Measurements from ENCODE around the gene KNOP1.

- TF ChIP-seq CSRNP3 (CRISPR knock-in tag; IDR thresholded peaks at IDR 0.05) (no peak), BACH2 (CRISPR knock-in tag; IDR thresholded peaks at IDR 0.05; ENCODE audit: borderline replicate concordance) (no peak), ZFP30 (CRISPR knock-in tag; IDR thresholded peaks at IDR 0.05) (no peak), PPARA (CRISPR knock-in tag; IDR thresholded peaks at IDR 0.05; ENCODE audit: borderline replicate concordance) (no peak), ZNF565 (CRISPR knock-in tag; conservative IDR thresholded peaks at IDR 0.05; ENCODE audit: low read depth) (no peak), ZNF8 (CRISPR knock-in tag; IDR thresholded peaks at IDR 0.05) (no peak), PATZ1 (CRISPR knock-in tag; IDR thresholded peaks at IDR 0.05; ENCODE audit: borderline replicate concordance) (no peak), CREB5 (CRISPR knock-in tag; IDR thresholded peaks at IDR 0.05; ENCODE audit: low read depth) (no peak)
These were observed 39.2 kb downstream of the KNOP1 start for GRCh38 chr16:19678804-19679203.

Measured in SK-N-SH treated with all-trans-retinoic acid at 6 μM for 48 hours (cell line).